IMR-90 (cell line): ENCODE data around the gene DSCAM. TPM values are rescaled to one million over a fixed set of nuclear protein-coding genes. Genes with fewer than 3 reads are reported as not detected.

Experiments used
- ATAC-seq: fragments of 200-7000 bp; cut with Tn5 transposase; 2 replicates; pipeline ENCODE4 v1.9.1; 2020; ENCODE audit warnings: low read depth, mild to moderate bottlenecking, moderate library complexity
- BruUV-seq: library from RNA; stranded (reverse); fragments of 400-500 nt; replicated peaks from 2 replicates; lab custom pipeline; 2021; lab: Mats Ljungman, UMichigan
- CTCF ChIA-PET: fragments of 300-600 bp; formaldehyde crosslinking; extraction: SDS; loops from one replicate; lab custom pipeline; 2021; ENCODE audit warnings: antibody characterized with exemption; lab: Yijun Ruan, JAX
- POLR2A ChIA-PET: fragments of 300-600 bp; sonication (Branson Sonifier 250); formaldehyde crosslinking; loops from one replicate; lab custom pipeline; 2022; ENCODE audit warnings: antibody characterized with exemption; ENCODE audit not compliant: unreplicated experiment; lab: Charles Lee
- DNase-seq: peaks from one replicate; pipeline ENCODE4 v3.0.0; 2013
- H2AFZ ChIP-seq: replicated peaks from 2 replicates; pipeline ENCODE3; 2013; ENCODE audit warnings: low read length, mild to moderate bottlenecking; ENCODE audit not compliant: poor library complexity
- H2AK5ac ChIP-seq: 2 replicates; pipeline ENCODE4 v1.6.1; 2013; ENCODE audit warnings: low read depth, low read length, inconsistent platforms
- H2AK9ac ChIP-seq: replicated peaks from 2 replicates; pipeline ENCODE3; 2013; ENCODE audit warnings: mild to moderate bottlenecking, low read depth, low read length, moderate library complexity; ENCODE audit not compliant: poor library complexity
- H2BK120ac ChIP-seq: 2 replicates; pipeline ENCODE4 v1.6.1; 2013; ENCODE audit warnings: low read depth, low read length, inconsistent platforms
- H2BK15ac ChIP-seq: 3 replicates; pipeline ENCODE4 v1.6.1; 2013; ENCODE audit warnings: low read depth, low read length, inconsistent platforms
- H2BK20ac ChIP-seq: 2 replicates; pipeline ENCODE4 v1.6.1; 2013; ENCODE audit warnings: low read depth, mild to moderate bottlenecking, inconsistent platforms, low read length, moderate library complexity
- H2BK5ac ChIP-seq: 2 replicates; pipeline ENCODE4 v1.6.1; 2013; ENCODE audit warnings: mild to moderate bottlenecking, low read depth, low read length, inconsistent platforms; ENCODE audit not compliant: poor library complexity, severe bottlenecking
- H3K14ac ChIP-seq: replicated peaks from 2 replicates; pipeline ENCODE4 v1.6.1; 2013; ENCODE audit warnings: low read depth, low read length, inconsistent platforms
- H3K18ac ChIP-seq: 2 replicates; pipeline ENCODE4 v1.6.1; 2013; ENCODE audit warnings: low read depth, low read length, control low read depth
- H3K23ac ChIP-seq: 2 replicates; pipeline ENCODE4 v1.6.1; 2013; ENCODE audit warnings: low read depth, low read length, inconsistent platforms
- H3K27ac ChIP-seq: 2 replicates; pipeline ENCODE4 v1.5.1; 2013; ENCODE audit warnings: mild to moderate bottlenecking, control low read depth, low read length; ENCODE audit not compliant: insufficient read depth
- H3K27me3 ChIP-seq: 2 replicates; pipeline ENCODE4 v1.6.1; 2013; ENCODE audit warnings: low read length; ENCODE audit not compliant: control insufficient read depth, insufficient read depth
- H3K36me3 ChIP-seq: 2 replicates; pipeline ENCODE4 v1.6.1; 2013; ENCODE audit warnings: low read length, mixed read lengths; ENCODE audit not compliant: control insufficient read depth, insufficient read depth
- H3K4ac ChIP-seq: 2 replicates; pipeline ENCODE4 v1.6.1; 2013; ENCODE audit warnings: low read depth, low read length, inconsistent platforms
- H3K4me1 ChIP-seq: 2 replicates; pipeline ENCODE4 v1.6.1; 2013; ENCODE audit warnings: low read length, mixed read lengths; ENCODE audit not compliant: control insufficient read depth, insufficient read depth
- H3K4me2 ChIP-seq: 2 replicates; pipeline ENCODE4 v1.6.1; 2013; ENCODE audit warnings: low read depth, mild to moderate bottlenecking, control low read depth, low read length, moderate library complexity
- H3K4me3 ChIP-seq: 2 replicates; pipeline ENCODE4 v1.5.1; 2013; ENCODE audit warnings: low read depth, mild to moderate bottlenecking, control low read depth, low read length, moderate library complexity; ENCODE audit not compliant: insufficient read depth
- H3K56ac ChIP-seq: 2 replicates; pipeline ENCODE4 v1.6.1; 2013; ENCODE audit warnings: low read length, inconsistent platforms; ENCODE audit not compliant: insufficient read depth; ENCODE audit errors: extremely low read depth
- H3K79me1 ChIP-seq, 2 experiments: 2 replicates each; pipeline ENCODE4 v1.6.1; 2013; ENCODE audit warnings: low read length in 2 of 2, inconsistent platforms in 1 of 2, low read depth in 1 of 2
- H3K9ac ChIP-seq: 2 replicates; pipeline ENCODE4 v1.6.1; 2013; ENCODE audit warnings: low read depth, low read length, control low read depth
- H3K9me1 ChIP-seq: 2 replicates; pipeline ENCODE4 v1.6.1; 2013; ENCODE audit warnings: low read length, inconsistent platforms; ENCODE audit not compliant: insufficient read depth
- H3K9me3 ChIP-seq: 2 replicates; pipeline ENCODE4 v1.6.1; 2013; ENCODE audit warnings: low read length; ENCODE audit not compliant: control insufficient read depth, insufficient read depth
- H4K20me1 ChIP-seq: 2 replicates; pipeline ENCODE4 v1.6.1; 2013; ENCODE audit warnings: low read length, inconsistent platforms; ENCODE audit not compliant: insufficient read depth
- H4K5ac ChIP-seq: 2 replicates; pipeline ENCODE4 v1.6.1; 2013; ENCODE audit warnings: mild to moderate bottlenecking, low read depth, low read length, control low read depth
- H4K8ac ChIP-seq, 2 experiments: 2 replicates each; pipeline ENCODE4 v1.6.1; 2013; ENCODE audit warnings: low read depth in 2 of 2, low read length in 2 of 2, control low read depth in 1 of 2, inconsistent platforms in 1 of 2
- H4K91ac ChIP-seq: 2 replicates; pipeline ENCODE4 v1.6.1; 2013; ENCODE audit warnings: low read depth, low read length, inconsistent platforms; ENCODE audit not compliant: insufficient read depth
- CEBPB ChIP-seq: IDR thresholded peaks from 2 replicates; pipeline ENCODE4 v1.6.1; 2012; ENCODE audit warnings: low read depth, low read length, improper control_type of control experiment
- CHD1 ChIP-seq: IDR thresholded peaks from 2 replicates; pipeline ENCODE4 v1.6.1; 2012; ENCODE audit warnings: low read depth, low read length, improper control_type of control experiment
- FOS ChIP-seq: fragments of 150-350 bp; IDR thresholded peaks from 2 replicates; pipeline ENCODE4 v1.6.1; 2016; ENCODE audit warnings: low read depth, low read length
- MAFK ChIP-seq: IDR thresholded peaks from 2 replicates; pipeline ENCODE4 v1.6.1; 2012; ENCODE audit warnings: low read depth, low read length, improper control_type of control experiment
- POLR2A ChIP-seq: IDR thresholded peaks from 2 replicates; pipeline ENCODE4 v1.6.1; 2012; ENCODE audit warnings: mild to moderate bottlenecking, low read depth, low read length
- RAD21 ChIP-seq: IDR thresholded peaks from 2 replicates; pipeline ENCODE4 v1.6.1; 2012; ENCODE audit warnings: low read length, improper control_type of control experiment
- RCOR1 ChIP-seq: IDR thresholded peaks from 2 replicates; pipeline ENCODE4 v1.6.1; 2012; ENCODE audit warnings: mild to moderate bottlenecking, low read length, improper control_type of control experiment; ENCODE audit not compliant: insufficient replicate concordance
- SMC3 ChIP-seq: fragments of 150-350 bp; IDR thresholded peaks from 2 replicates; pipeline ENCODE4 v1.6.1; 2016; ENCODE audit warnings: low read depth, mild to moderate bottlenecking, antibody characterized with exemption, low read length, moderate library complexity
- WGBS, 2 experiments: methylation state at CpG; one replicate each; pipeline versions ENCODE4 v1.1.5 to v1.1.7; 2013; ENCODE audit warnings: missing lambda C conversion rate in 2 of 2; ENCODE audit not compliant: insufficient read length in 1 of 2; ENCODE audit errors: extremely low coverage in 2 of 2; 5-methylcytosine and 5-hydroxymethylcytosine counted together
- dilution Hi-C: fragments of 300-500 bp; cut with HindIII; formaldehyde crosslinking; loops from one replicate; pipeline ENCODE4 v1.14.3; 2018; ENCODE audit warnings: low sequenced_read_pairs; ENCODE audit not compliant: unreplicated experiment
- in situ Hi-C: fragments of 300-500 bp; cut with MboI; formaldehyde crosslinking; loops from 3 replicates; pipeline ENCODE4 v1.14.3; 2019; ENCODE audit warnings: low sequenced_read_pairs, inconsistent platforms, mixed read lengths
- intact Hi-C: fragments of 100-400 bp; cut with micrococcal nuclease; formaldehyde crosslinking; loops from 2 replicates; pipeline ENCODE4 v1.10.0; 2022
- polyA plus RNA-seq, 3 experiments: library from polyadenylated mRNA; depleted of rRNA; stranded (reverse); fragments of >200 nt; gene quantifications; 2 replicates each; pipeline ENCODE4 v1.2.3, GENCODE V29; 2012; ENCODE audit warnings: low replicate concordance in 1 of 3
- total RNA-seq: library from RNA; depleted of rRNA; stranded (reverse); fragments of >200 nt; gene quantifications from 2 replicates; pipeline ENCODE4 v1.2.3, GENCODE V29; 2012
- TF ChIP-seq, protein P1 (sequence below): fragments of 150-350 bp; IDR thresholded peaks from 2 replicates; pipeline ENCODE4 v1.6.1; 2016; ENCODE audit warnings: low read depth, mild to moderate bottlenecking, low read length, moderate library complexity, borderline replicate concordance
- TF ChIP-seq, protein P2 (sequence below): conservative IDR thresholded peaks from 2 replicates; pipeline ENCODE4 v1.5.1; 2012; ENCODE audit warnings: mild to moderate bottlenecking, low read depth, low read length, improper control_type of control experiment

DSCAM gene
- total and polyA plus RNA-seq, 2 of the 4 experiments (the other 2 are of a cell fraction) = under 0.01 to 0.02 TPM

DNA sequence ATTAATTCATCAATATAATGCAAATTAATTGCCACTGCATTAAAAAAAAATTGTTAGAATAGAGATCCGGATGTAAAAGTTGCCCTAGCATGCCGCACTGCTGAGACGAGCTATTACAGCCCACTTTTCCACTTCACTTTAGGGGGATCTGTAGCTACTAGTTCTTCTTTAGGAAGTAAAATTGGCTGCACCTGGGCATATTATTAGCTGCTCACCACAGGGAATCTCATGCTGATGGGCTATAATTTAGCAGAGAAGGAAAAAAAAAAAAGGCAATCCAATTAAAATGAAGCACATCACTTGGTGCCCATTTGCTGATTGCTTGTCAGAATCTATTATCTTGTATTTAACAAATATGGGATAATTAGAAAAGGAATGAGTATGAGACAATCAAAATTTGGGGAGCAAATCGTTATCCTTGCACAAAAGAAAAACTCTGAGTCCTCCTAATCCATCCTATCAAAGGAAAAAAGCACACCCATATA lies 233.4 kb downstream of the DSCAM start:
- no peak overlapping the region for H3K4ac ChIP-seq
- in situ Hi-C loops (no loop called here), intact Hi-C loops (no loop called here), dilution Hi-C loops (no loop called here)
- H3K18ac ChIP-seq = no peak overlapping the region
- H2BK15ac ChIP-seq = no peak overlapping the region
- no peaks in the 10 kb centered on the region for H3K9me1 ChIP-seq
- DNase-seq (no peak), ATAC-seq (no peak)
- no peak overlapping the region for H4K5ac ChIP-seq
- no peak overlapping the region for H4K8ac ChIP-seq
- CTCF ChIA-PET = no interaction called here
- no peak overlapping the region for H2AFZ ChIP-seq
- H3K79me1 ChIP-seq = no peaks in the 10 kb centered on the region
- no peak overlapping the region for H3K4me2 ChIP-seq
- no peak overlapping the region for H4K91ac ChIP-seq
- no peak overlapping the region for H2BK120ac ChIP-seq
- no peak overlapping the region for H2AK5ac ChIP-seq
- H4K20me1 ChIP-seq = no peaks in the 10 kb centered on the region
- H2AK9ac ChIP-seq = no peak overlapping the region
- H3K4me1 ChIP-seq = no peaks in the 10 kb centered on the region
- TF ChIP-seq MAFK = no peak
- TF ChIP-seq, protein P1, sequence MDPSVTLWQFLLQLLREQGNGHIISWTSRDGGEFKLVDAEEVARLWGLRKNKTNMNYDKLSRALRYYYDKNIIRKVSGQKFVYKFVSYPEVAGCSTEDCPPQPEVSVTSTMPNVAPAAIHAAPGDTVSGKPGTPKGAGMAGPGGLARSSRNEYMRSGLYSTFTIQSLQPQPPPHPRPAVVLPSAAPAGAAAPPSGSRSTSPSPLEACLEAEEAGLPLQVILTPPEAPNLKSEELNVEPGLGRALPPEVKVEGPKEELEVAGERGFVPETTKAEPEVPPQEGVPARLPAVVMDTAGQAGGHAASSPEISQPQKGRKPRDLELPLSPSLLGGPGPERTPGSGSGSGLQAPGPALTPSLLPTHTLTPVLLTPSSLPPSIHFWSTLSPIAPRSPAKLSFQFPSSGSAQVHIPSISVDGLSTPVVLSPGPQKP = no peak
- TF ChIP-seq RCOR1 = no peak
- TF ChIP-seq SMC3 = no peak
- TF ChIP-seq CEBPB = no peak
- TF ChIP-seq, protein P2, sequence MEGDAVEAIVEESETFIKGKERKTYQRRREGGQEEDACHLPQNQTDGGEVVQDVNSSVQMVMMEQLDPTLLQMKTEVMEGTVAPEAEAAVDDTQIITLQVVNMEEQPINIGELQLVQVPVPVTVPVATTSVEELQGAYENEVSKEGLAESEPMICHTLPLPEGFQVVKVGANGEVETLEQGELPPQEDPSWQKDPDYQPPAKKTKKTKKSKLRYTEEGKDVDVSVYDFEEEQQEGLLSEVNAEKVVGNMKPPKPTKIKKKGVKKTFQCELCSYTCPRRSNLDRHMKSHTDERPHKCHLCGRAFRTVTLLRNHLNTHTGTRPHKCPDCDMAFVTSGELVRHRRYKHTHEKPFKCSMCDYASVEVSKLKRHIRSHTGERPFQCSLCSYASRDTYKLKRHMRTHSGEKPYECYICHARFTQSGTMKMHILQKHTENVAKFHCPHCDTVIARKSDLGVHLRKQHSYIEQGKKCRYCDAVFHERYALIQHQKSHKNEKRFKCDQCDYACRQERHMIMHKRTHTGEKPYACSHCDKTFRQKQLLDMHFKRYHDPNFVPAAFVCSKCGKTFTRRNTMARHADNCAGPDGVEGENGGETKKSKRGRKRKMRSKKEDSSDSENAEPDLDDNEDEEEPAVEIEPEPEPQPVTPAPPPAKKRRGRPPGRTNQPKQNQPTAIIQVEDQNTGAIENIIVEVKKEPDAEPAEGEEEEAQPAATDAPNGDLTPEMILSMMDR = no peak
- TF ChIP-seq POLR2A = no peak
- TF ChIP-seq RAD21 = no peak
- TF ChIP-seq FOS = no peak
- no peak for TF ChIP-seq CHD1
- H3K27me3 ChIP-seq = no peaks in the 10 kb centered on the region
- POLR2A ChIA-PET = no interaction called here
- H2BK20ac ChIP-seq = no peak overlapping the region
- no peak overlapping the region for H3K23ac ChIP-seq
- H3K36me3 ChIP-seq = no peaks in the 10 kb centered on the region
- no peak overlapping the region for H3K9ac ChIP-seq
- BruUV-seq = no TSS peak
- H3K27ac ChIP-seq = no peak overlapping the region
- no peak overlapping the region for H3K56ac ChIP-seq
- WGBS, 2 experiments = no CpG with 5 or more reads among the region's 4 CpGs
- H3K9me3 ChIP-seq = peaks cover 20% of the 10 kb centered on the region; the same call in 1 of the 2 replicates
- no peak overlapping the region for H3K4me3 ChIP-seq
- H2BK5ac ChIP-seq = no peak overlapping the region
- no peak overlapping the region for H3K14ac ChIP-seq
